Measurements from ENCODE around the gene PSAPL1. TPM values are rescaled to one million over a fixed set of nuclear protein-coding genes. Genes with fewer than 3 reads are reported as not detected.

The PSAPL1 gene
- total RNA-seq, 1 experiment from 2014 or later = 0.15 TPM

DNA sequence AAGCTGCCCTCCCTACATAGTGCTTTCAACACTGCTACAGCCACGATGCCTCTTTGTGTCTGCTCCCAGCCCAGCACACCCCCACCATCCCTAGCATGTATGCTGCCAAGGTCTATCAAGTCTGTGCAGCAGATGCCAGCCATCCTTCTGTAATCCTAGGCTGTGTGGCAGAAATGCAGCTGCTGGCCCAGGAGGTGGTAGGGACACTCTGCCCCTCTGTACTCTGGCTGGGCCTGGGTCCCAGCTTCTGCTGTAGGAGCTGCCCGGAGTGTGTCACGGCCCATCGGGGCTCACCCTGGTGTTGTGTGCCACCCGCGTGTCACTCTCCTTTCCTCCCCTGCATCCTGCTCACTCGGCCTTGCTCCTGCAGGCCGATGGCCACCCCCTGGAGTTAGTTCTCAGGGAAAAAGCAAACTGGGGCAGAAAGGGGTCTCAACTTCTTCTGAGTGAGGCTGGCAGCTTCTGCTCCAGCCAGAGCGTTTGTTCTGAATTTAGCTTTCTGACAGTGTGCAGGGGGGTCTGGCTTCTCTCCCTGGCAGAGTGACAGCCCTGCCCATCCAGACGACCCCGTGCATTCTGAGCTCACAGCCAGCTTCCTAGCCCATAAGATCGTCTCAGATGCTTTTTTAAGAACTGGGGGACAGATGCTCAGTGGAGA lies 22.7 kb downstream of the PSAPL1 start:
- H3K4me2 ChIP-seq = no peak overlapping the region
- H2AFZ ChIP-seq = no peak overlapping the region
- DNase-seq = no peak
- no TSS peak for BruUV-seq (replicated peaks)
- H3K9me2 ChIP-seq (ENCODE audit: insufficient read depth) = no peaks in the 10 kb centered on the region
- H3K36me3 ChIP-seq (ENCODE audit: low read depth) = no peaks in the 10 kb centered on the region
- no peaks in the 10 kb centered on the region for H3K79me2 ChIP-seq (ENCODE audit: low read depth)
- CTCF ChIA-PET = no interaction called here
- no peaks in the 10 kb centered on the region for H4K20me1 ChIP-seq (ENCODE audit: insufficient read depth)
- H3K27ac ChIP-seq = no peak overlapping the region
- POLR2A ChIA-PET (ENCODE audit: unreplicated experiment) = no interaction called here
- intact Hi-C loops (cut with micrococcal nuclease; ENCODE audit: unreplicated experiment) = no loop called here
- no peaks in the 10 kb centered on the region for H3K4me1 ChIP-seq (replicated peaks; ENCODE audit: insufficient read depth)
- TF ChIP-seq, protein P1, sequence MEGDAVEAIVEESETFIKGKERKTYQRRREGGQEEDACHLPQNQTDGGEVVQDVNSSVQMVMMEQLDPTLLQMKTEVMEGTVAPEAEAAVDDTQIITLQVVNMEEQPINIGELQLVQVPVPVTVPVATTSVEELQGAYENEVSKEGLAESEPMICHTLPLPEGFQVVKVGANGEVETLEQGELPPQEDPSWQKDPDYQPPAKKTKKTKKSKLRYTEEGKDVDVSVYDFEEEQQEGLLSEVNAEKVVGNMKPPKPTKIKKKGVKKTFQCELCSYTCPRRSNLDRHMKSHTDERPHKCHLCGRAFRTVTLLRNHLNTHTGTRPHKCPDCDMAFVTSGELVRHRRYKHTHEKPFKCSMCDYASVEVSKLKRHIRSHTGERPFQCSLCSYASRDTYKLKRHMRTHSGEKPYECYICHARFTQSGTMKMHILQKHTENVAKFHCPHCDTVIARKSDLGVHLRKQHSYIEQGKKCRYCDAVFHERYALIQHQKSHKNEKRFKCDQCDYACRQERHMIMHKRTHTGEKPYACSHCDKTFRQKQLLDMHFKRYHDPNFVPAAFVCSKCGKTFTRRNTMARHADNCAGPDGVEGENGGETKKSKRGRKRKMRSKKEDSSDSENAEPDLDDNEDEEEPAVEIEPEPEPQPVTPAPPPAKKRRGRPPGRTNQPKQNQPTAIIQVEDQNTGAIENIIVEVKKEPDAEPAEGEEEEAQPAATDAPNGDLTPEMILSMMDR (conservative IDR thresholded peaks at IDR 0.05) = no peak
- TF ChIP-seq EZH2 (IDR thresholded peaks at IDR 0.05; ENCODE audit: low read depth) = no peak
- no peaks in the 10 kb centered on the region for H3K27me3 ChIP-seq (ENCODE audit: insufficient read depth, low read depth)
- H3K9me3 ChIP-seq (ENCODE audit: insufficient read depth, low read depth) = no peaks in the 10 kb centered on the region; the same call in 1 of the 2 replicates
- no peaks in the 10 kb centered on the region for H3F3A ChIP-seq (ENCODE audit: insufficient read depth, low read depth)
- no peak overlapping the region for H3K4me3 ChIP-seq

DNA sequence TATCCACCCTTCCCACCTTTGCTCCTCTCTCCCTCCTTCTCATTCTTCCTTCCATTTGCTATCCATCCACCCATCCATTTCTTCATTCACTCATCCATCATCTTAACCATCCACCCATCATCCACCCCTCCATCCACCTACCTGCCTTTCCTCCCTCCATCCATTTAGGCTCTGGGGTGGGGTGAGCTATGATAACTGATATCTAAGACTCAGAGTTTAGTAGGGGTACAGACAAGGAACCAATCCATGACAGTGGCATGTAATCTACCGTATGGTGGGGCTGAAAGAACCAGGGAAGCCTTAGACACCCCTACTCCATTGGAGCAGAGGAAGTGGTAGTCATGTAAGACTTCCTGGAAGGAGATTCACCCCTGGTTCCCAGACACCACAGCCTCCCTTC lies 23.2 kb downstream of the PSAPL1 start:
- no peaks in the 10 kb centered on the region for H3K9me2 ChIP-seq (ENCODE audit: insufficient read depth)
- H3K4me1 ChIP-seq (replicated peaks; ENCODE audit: insufficient read depth) = no peaks in the 10 kb centered on the region
- H3K79me2 ChIP-seq (ENCODE audit: low read depth) = no peaks in the 10 kb centered on the region
- H3K27ac ChIP-seq = no peak overlapping the region
- ChIA-PET POLR2A (ENCODE audit: unreplicated experiment) (no interaction called here), CTCF (no interaction called here)
- no peak overlapping the region for H3K4me2 ChIP-seq
- H3K27me3 ChIP-seq (ENCODE audit: insufficient read depth, low read depth) = no peaks in the 10 kb centered on the region
- intact Hi-C loops (cut with micrococcal nuclease; ENCODE audit: unreplicated experiment) = no loop called here
- DNase-seq = no peak
- no TSS peak for BruUV-seq (replicated peaks)
- no peak overlapping the region for H3K4me3 ChIP-seq
- H3K36me3 ChIP-seq (ENCODE audit: low read depth) = no peaks in the 10 kb centered on the region
- H2AFZ ChIP-seq = no peak overlapping the region
- TF ChIP-seq, protein P1 (conservative IDR thresholded peaks at IDR 0.05) = no peak
- TF ChIP-seq EZH2 (IDR thresholded peaks at IDR 0.05; ENCODE audit: low read depth) = no peak
- no peaks in the 10 kb centered on the region for H4K20me1 ChIP-seq (ENCODE audit: insufficient read depth)
- H3K9me3 ChIP-seq (ENCODE audit: insufficient read depth, low read depth) = no peaks in the 10 kb centered on the region; the same call in 1 of the 2 replicates
- H3F3A ChIP-seq (ENCODE audit: insufficient read depth, low read depth) = no peaks in the 10 kb centered on the region

DNA sequence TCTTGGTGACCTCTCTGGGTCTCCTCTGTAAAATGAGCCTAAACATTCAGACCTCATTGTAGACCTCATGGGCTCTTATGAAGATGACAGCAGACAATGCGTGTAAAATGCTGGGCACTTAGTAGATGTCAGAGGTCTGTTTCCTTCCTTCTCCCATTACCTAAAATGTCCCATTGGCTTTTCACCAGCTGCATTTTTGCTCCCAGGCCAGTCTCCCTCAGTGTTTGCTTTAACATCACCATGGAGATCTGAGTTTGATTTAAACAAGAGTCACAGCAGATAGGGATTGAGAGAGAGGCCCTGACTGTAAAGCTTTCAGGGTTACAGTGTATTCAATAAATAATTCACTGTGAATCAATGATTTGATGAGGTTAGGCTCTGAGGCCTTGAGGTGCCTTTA lies 24.3 kb downstream of the PSAPL1 start:
- intact Hi-C loops (cut with micrococcal nuclease; ENCODE audit: unreplicated experiment) = no loop called here
- H3K4me3 ChIP-seq = no peak overlapping the region
- no peaks in the 10 kb centered on the region for H3K9me2 ChIP-seq (ENCODE audit: insufficient read depth)
- no peaks in the 10 kb centered on the region for H3K79me2 ChIP-seq (ENCODE audit: low read depth)
- no peak for DNase-seq
- BruUV-seq (replicated peaks) = no TSS peak
- ChIA-PET CTCF (no interaction called here), POLR2A (ENCODE audit: unreplicated experiment) (no interaction called here)
- no peak for TF ChIP-seq EZH2 (IDR thresholded peaks at IDR 0.05; ENCODE audit: low read depth)
- TF ChIP-seq, protein P1 (conservative IDR thresholded peaks at IDR 0.05) = no peak
- H3K27ac ChIP-seq = no peak overlapping the region
- no peaks in the 10 kb centered on the region for H4K20me1 ChIP-seq (ENCODE audit: insufficient read depth)
- H3K9me3 ChIP-seq (ENCODE audit: insufficient read depth, low read depth) = no peaks in the 10 kb centered on the region; the same call in 1 of the 2 replicates
- H3K27me3 ChIP-seq (ENCODE audit: insufficient read depth, low read depth) = no peaks in the 10 kb centered on the region
- no peaks in the 10 kb centered on the region for H3F3A ChIP-seq (ENCODE audit: insufficient read depth, low read depth)
- no peak overlapping the region for H3K4me2 ChIP-seq
- no peak overlapping the region for H2AFZ ChIP-seq
- no peaks in the 10 kb centered on the region for H3K4me1 ChIP-seq (replicated peaks; ENCODE audit: insufficient read depth)
- H3K36me3 ChIP-seq (ENCODE audit: low read depth) = no peaks in the 10 kb centered on the region

Measured in PC-9 (cell line).